ENCODE results near the gene ZNF716.

The ZNF716 gene

DNA sequence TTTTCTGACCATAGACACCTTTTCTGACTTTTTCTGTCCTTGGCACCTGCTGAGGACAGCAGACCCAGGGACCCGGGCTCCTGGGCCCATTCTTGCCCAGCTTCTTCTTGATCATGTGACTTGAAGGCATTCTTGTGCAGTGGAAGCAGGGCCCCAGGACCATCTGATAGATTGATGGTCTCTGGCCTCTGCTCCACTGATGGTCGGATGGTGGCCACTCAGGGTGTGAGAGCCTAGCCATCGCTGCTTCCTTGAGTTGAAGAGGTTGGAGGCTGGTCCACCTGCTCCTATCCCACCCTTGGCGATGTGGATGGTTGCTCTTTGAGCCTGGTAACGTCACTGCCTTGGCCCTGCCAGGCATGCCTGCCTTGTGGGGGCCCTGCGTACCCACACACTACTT lies 37.8 kb upstream of the ZNF716 start:
- Histone ChIP-seq H3K4me3 (no peak overlapping the region), H3K27ac (no peak overlapping the region)
- TF ChIP-seq, protein P1, sequence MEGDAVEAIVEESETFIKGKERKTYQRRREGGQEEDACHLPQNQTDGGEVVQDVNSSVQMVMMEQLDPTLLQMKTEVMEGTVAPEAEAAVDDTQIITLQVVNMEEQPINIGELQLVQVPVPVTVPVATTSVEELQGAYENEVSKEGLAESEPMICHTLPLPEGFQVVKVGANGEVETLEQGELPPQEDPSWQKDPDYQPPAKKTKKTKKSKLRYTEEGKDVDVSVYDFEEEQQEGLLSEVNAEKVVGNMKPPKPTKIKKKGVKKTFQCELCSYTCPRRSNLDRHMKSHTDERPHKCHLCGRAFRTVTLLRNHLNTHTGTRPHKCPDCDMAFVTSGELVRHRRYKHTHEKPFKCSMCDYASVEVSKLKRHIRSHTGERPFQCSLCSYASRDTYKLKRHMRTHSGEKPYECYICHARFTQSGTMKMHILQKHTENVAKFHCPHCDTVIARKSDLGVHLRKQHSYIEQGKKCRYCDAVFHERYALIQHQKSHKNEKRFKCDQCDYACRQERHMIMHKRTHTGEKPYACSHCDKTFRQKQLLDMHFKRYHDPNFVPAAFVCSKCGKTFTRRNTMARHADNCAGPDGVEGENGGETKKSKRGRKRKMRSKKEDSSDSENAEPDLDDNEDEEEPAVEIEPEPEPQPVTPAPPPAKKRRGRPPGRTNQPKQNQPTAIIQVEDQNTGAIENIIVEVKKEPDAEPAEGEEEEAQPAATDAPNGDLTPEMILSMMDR (IDR thresholded peaks at IDR 0.05), result no peak
- peak; percentile 62 for DNase-seq (ENCODE audit: low spot score)

DNA sequence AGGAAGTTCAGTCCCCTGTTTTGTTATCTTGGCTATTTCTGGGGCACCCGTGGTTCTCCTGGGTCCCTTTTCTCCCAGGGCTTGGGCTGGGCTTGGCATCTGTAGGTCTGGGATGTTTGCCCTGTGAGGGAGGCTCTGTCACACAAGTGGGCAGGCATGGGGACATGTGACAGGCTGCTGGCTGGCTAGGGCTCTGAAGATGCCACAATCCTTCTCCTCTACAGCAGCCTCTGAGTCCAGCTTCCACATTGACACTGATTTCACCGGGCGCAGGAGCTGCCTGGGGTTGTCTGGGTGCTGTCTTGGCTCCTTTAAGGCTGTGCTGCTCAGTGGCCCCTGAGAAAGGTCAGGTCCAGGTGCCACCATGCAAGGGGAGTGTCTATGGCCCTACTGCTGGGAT lies 37.4 kb upstream of the ZNF716 start:
- DNase-seq (ENCODE audit: low spot score), result no peak
- TF ChIP-seq, protein P1 (IDR thresholded peaks at IDR 0.05), result no peak
- Histone ChIP-seq H3K27ac (no peak overlapping the region), H3K4me3 (no peak overlapping the region)

DNA sequence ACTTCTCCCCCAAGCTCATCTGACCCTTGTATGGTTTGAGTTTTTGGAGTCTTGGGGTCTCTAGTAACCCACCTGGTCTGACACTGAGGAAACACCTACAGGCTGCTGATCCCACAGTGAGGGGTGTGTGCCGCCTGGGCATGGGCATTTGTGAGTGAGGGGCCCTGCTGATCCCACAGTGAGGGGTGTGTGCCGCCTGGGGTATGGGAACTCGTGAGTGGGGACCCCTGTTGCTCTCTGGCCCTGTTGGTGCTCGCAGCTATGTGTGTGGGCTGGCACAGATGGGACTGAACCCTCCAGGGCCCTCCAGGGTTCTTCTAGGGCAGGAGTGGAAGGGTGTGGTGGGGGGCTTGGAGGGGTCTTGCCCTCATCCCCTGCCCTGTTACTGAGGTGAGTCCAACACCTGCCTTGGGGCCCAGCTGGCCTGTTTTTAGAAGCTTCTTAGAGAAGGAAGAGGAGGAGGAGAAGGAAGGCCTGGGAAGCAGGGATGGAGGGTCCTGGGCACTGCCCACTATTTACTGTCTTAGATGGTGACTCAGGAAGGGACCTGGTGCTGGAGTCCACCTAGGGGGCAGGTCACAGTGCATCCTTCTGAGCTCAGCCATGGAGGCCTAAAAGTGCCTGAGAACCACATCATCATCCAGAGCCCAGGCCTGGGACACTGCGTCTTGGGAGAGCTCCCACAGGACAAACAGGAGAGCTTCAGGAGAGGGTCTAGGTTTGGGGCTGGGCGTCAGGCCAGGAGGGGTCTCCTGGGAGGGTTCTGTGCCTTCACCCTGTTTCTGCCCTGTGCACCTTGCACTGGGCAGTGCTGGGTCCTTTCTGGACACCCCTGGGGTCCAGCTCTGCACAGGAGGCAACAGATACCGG lies 36.2 kb upstream of the ZNF716 start:
- Histone ChIP-seq H3K27ac (no peak overlapping the region), H3K4me3 (no peak overlapping the region)
- no peak for DNase-seq (ENCODE audit: low spot score)
- TF ChIP-seq, protein P1 (IDR thresholded peaks at IDR 0.05), result no peak

DNA sequence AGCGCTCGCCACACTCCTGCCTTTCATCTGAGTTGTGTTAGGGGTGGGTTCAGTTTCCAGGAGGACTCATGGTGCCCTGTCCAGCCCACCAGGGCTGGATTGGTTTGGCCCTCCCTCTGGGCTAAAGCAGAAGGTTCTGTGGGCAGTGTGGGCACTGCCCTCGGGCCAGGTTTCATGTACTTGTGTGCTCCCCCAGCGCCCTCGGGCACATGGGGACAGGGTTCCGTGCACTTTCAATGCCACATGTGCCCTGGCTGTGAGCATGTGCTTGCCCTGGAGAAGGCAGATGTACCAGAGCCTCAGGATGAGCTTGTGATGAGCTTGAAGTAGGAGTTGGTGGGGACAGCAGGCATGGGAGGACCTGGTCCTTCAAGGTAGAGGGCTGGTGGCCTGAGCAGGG lies 35.6 kb upstream of the ZNF716 start:
- Histone ChIP-seq H3K4me3 (no peak overlapping the region), H3K27ac (no peak overlapping the region)
- TF ChIP-seq, protein P1 (IDR thresholded peaks at IDR 0.05), result no peak
- DNase-seq (ENCODE audit: low spot score), result no peak

DNA sequence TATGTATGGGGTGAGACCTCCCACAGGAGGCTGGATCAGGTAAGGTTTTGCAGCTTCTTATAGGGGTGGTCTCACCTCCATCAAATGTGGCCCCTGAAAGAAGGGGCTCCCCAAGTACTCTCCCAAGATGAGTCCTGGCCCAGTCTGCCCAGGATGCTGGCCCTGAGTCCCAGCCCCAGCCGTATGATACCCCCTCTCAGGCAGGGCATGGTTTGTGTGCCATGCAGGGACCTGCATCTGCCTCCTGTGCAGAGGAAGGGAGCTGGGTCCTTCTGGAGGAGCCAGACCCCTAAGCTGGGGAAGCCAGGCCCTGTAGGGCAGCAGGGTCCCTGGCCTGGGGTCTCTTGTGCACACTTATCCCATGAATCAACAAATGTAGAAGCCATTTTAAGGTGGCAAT lies 35.1 kb upstream of the ZNF716 start:
- H3K4me3 ChIP-seq, result no peak overlapping the region
- TF ChIP-seq, protein P1 (IDR thresholded peaks at IDR 0.05), result no peak
- DNase-seq (ENCODE audit: low spot score), result no peak
- no peak overlapping the region for H3K27ac ChIP-seq

DNA sequence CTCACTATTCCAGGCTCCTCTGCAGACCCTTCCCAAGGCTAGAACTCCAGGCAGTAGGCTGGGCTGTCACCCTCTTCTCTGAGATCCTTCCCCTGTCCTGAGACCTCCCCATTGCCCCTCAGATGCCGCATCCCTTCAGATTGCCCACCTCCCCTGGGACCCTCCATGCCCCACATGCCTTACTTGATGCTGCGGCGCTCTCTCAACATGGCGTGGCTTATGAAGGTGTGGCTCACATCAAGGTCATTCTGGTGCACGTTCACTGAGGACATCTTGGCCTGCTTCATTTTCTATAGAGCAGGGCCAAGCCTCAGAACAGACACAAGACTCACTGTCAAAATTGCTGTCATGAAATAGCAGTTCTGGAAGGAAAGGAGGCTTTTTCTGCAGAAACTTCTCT lies 34.7 kb upstream of the ZNF716 start:
- TF ChIP-seq, protein P1 (IDR thresholded peaks at IDR 0.05), result no peak
- no peak overlapping the region for H3K4me3 ChIP-seq

DNA sequence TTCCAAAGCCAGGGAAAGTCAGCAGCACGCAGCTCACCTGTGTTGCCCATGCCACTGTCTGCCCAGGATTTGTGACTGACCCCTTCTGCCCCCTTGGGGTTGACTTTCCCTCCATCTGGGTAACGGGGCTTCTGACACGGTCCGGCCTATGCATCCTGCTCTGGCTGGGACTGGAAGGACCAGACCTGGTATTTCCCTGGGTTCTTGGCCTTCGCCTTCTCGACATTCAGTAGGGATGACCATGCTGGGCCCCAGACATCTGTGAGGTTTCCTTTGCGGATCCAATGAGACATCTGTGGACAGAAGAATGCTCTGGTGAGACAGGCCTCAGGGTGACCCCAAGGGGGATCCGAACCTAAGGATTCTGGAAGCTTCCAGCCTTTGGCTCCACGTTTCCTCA lies 34.2 kb upstream of the ZNF716 start:
- no peak overlapping the region for H3K27ac ChIP-seq
- no peak overlapping the region for H3K4me3 ChIP-seq
- DNase-seq (ENCODE audit: low spot score), result peak; percentile 64
- TF ChIP-seq, protein P1 (IDR thresholded peaks at IDR 0.05), result no peak

More for the DNA sequence above, 34.7 kb upstream of the ZNF716 start:
- no peak overlapping the region for H3K27ac ChIP-seq
- no peak for DNase-seq (ENCODE audit: low spot score)
